Subcutaneous adipose tissue (tissue), 4 donors: Measurements from ENCODE around the gene GJC2. TPM values are rescaled to one million over a fixed set of nuclear protein-coding genes. Genes with fewer than 3 reads are reported as not detected.

Experiments used
- total RNA-seq, 4 donors: library from RNA; depleted of rRNA; stranded (reverse); fragments of >200 nt; gene quantifications; one replicate each; pipeline ENCODE4 v1.1.0, GENCODE V29; 2016
- TF ChIP-seq, protein P1 (sequence below): fragments of 450-650 bp; IDR thresholded peaks from one replicate; pipeline ENCODE4 v1.5.1; 2016; ENCODE audit warnings: low read depth, mild to moderate bottlenecking, control low read depth, antibody characterized with exemption, moderate library complexity

The GJC2 gene
- total RNA-seq, 4 donors from 2014 or later, result 0.68 to 3.0 (median 1.1) TPM

GRCh38 chr1:228190182-228190581 is 40.5 kb downstream of the GJC2 start:
- TF ChIP-seq, protein P1, sequence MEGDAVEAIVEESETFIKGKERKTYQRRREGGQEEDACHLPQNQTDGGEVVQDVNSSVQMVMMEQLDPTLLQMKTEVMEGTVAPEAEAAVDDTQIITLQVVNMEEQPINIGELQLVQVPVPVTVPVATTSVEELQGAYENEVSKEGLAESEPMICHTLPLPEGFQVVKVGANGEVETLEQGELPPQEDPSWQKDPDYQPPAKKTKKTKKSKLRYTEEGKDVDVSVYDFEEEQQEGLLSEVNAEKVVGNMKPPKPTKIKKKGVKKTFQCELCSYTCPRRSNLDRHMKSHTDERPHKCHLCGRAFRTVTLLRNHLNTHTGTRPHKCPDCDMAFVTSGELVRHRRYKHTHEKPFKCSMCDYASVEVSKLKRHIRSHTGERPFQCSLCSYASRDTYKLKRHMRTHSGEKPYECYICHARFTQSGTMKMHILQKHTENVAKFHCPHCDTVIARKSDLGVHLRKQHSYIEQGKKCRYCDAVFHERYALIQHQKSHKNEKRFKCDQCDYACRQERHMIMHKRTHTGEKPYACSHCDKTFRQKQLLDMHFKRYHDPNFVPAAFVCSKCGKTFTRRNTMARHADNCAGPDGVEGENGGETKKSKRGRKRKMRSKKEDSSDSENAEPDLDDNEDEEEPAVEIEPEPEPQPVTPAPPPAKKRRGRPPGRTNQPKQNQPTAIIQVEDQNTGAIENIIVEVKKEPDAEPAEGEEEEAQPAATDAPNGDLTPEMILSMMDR, result no peak

GRCh38 chr1:228190778-228191177 is 41.0 kb downstream of the GJC2 start:
- TF ChIP-seq, protein P1, result no peak

GRCh38 chr1:228194436-228194835 is 44.7 kb downstream of the GJC2 start:
- TF ChIP-seq, protein P1, result no peak

DNA sequence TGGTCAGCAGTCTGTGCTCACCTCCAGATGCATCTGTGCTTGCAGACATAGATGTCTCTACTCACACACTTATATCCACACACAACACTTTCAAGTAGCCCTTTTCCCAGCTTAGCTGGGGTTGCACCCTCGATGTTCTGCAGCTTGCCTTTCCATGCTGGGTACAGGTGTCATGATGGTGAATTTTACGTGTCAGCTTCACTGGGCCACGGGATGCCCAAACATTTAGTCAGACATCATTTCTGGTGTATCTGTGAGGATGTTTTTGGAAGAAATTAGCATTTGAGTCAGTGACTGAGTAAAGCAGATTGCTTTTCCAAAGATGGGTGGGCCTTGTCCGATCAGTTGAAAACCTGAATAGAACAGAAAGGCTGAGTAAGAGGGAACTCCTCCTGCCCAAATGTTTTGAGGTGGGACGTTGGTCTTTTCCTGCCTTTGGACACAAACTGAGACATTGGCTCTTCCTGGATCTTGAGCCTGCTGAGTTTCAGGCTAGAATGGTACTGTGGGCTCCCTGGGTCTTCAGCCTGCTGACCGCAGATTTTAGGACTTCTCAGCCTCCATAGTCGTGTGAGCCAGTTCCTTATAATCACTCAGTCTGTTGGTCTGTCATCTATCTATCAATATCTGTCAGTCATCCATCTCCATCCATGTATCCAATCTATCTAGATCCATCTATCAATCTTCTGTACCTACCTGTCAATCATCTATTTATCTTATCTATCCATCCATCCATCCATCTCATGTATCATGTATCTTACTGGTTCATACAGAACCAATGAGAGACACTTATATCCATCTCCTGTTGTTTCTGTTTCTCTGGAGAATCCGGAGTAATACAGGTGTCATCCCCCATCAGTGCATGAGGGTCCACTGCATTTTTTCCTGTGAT is 45.4 kb downstream of the GJC2 start:
- TF ChIP-seq, protein P1, result no peak

GRCh38 chr1:228197555-228198147 is 47.9 kb downstream of the GJC2 start:
- TF ChIP-seq, protein P1, result no peak

- TF ChIP-seq, protein P1, result no peak
These were observed 49.4 kb downstream of the GJC2 start for GRCh38 chr1:228198977-228199590.

DNA sequence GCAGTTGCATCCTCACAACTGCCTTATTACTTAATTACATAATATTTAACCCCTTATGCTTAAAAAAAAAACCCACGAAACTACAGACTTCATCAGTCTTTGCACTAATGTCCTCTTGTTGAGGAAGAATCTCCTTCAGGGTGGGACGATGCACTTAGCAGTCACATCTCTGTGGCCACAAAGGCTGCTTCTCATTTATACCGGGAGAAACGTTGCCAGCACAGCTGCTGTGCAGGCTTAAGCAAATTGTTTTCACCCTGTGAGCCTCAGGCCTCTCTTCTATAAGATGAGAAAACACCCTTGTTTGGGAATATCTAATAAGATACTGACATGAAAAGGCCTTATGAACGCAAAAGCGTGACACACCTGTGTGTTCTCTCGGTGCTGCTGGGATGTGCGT is 55.2 kb downstream of the GJC2 start:
- TF ChIP-seq, protein P1, result no peak
